OCI-LY7 (cell line): ENCODE measurements around the gene GABARAPL1. TPM values are rescaled to one million over a fixed set of nuclear protein-coding genes. Genes with fewer than 3 reads are reported as not detected.

Experiments used
- BruUV-seq: library from RNA; stranded (reverse); fragments of 400-500 nt; replicated peaks from 2 replicates; lab custom pipeline; 2021; lab: Mats Ljungman, UMichigan
- CTCF ChIA-PET: fragments of 300-600 bp; sonication (Branson Sonifier 250); formaldehyde crosslinking; loops from one replicate; lab custom pipeline; 2022; ENCODE audit warnings: antibody characterized with exemption; ENCODE audit not compliant: unreplicated experiment; lab: Charles Lee
- POLR2A ChIA-PET: fragments of 300-600 bp; sonication (Branson Sonifier 250); formaldehyde crosslinking; loops from one replicate; lab custom pipeline; 2022; ENCODE audit warnings: antibody characterized with exemption; lab: Charles Lee
- DNase-seq: peaks from one replicate; pipeline ENCODE4 v3.0.0-alpha.2; 2015; ENCODE audit warnings: low spot score
- H2AFZ ChIP-seq: fragments of 200-600 bp; sonication (generic), shearing (Covaris generic); 2 replicates; pipeline ENCODE4 v1.6.1; 2014; ENCODE audit warnings: mild to moderate bottlenecking, antibody characterized with exemption, low read length, moderate library complexity
- H3K27ac ChIP-seq: fragments of 200-600 bp; sonication (generic); 2 replicates; pipeline ENCODE4 v1.5.1; 2014; ENCODE audit warnings: mixed run types, low read depth, mild to moderate bottlenecking, moderate library complexity, low read length, inconsistent platforms; ENCODE audit not compliant: poor library complexity, severe bottlenecking
- H3K36me3 ChIP-seq: fragments of 200-600 bp; sonication (generic); 2 replicates; pipeline ENCODE4 v1.6.1; 2014; ENCODE audit warnings: mild to moderate bottlenecking, antibody characterized with exemption, low read length, moderate library complexity, mixed read lengths; ENCODE audit not compliant: insufficient read depth
- H3K4me1 ChIP-seq: fragments of 200-600 bp; sonication (generic); 2 replicates; pipeline ENCODE4 v1.5.1; 2014; ENCODE audit warnings: mild to moderate bottlenecking, low read length; ENCODE audit not compliant: insufficient read depth, poor library complexity, severe bottlenecking
- H3K4me2 ChIP-seq: fragments of 200-600 bp; sonication (generic); 2 replicates; pipeline ENCODE4 v1.6.1; 2014; ENCODE audit warnings: mild to moderate bottlenecking, low read length
- H3K4me3 ChIP-seq: fragments of 200-600 bp; sonication (generic); 2 replicates; pipeline ENCODE4 v1.5.1; 2014; ENCODE audit warnings: mild to moderate bottlenecking, low read depth, low read length; ENCODE audit not compliant: poor library complexity, severe bottlenecking
- H3K79me2 ChIP-seq: fragments of 200-600 bp; sonication (generic); 2 replicates; pipeline ENCODE4 v1.6.1; 2016; ENCODE audit warnings: low read depth, mild to moderate bottlenecking, low read length, moderate library complexity, mixed read lengths; ENCODE audit not compliant: insufficient read depth
- H3K9me2 ChIP-seq: fragments of 200-600 bp; sonication (generic); 2 replicates; pipeline ENCODE4 v1.6.1; 2016; ENCODE audit warnings: mild to moderate bottlenecking, low read length, mixed read lengths; ENCODE audit not compliant: insufficient read depth
- H3K9me3 ChIP-seq: fragments of 200-600 bp; sonication (generic); 2 replicates; pipeline ENCODE4 v1.6.1; 2014; ENCODE audit warnings: mild to moderate bottlenecking, mixed run types, low read length, mixed read lengths
- H4K20me1 ChIP-seq: fragments of 200-600 bp; sonication (generic); 2 replicates; pipeline ENCODE4 v1.6.1; 2014; ENCODE audit warnings: mild to moderate bottlenecking, antibody characterized with exemption, low read length, moderate library complexity, mixed read lengths; ENCODE audit not compliant: insufficient read depth
- EZH2phosphoT487 ChIP-seq: fragments of 200-600 bp; sonication (generic); IDR thresholded peaks from 2 replicates; pipeline ENCODE4 v1.6.1; 2018; ENCODE audit warnings: low read depth, borderline replicate concordance, mild to moderate bottlenecking, mixed run types, antibody characterized with exemption, low read length, moderate library complexity, mixed read lengths
- intact Hi-C: fragments of 100-400 bp; cut with micrococcal nuclease; formaldehyde crosslinking; loops from one replicate; pipeline ENCODE4 v1.10.0; 2022; ENCODE audit not compliant: unreplicated experiment
- total RNA-seq, 2 experiments: library from RNA; depleted of rRNA in 1 of 2; stranded (reverse); fragments of >200 nt in 1 of 2; shearing (Covaris generic) in 1 of 2; gene quantifications; 2 replicates each; pipeline ENCODE4 v1.2.3, GENCODE V29; 2014 to 2022
- TF ChIP-seq, protein P1 (sequence below): fragments of 200-600 bp; sonication (generic); conservative IDR thresholded peaks from 2 replicates; pipeline ENCODE4 v1.5.1; 2014; ENCODE audit warnings: mild to moderate bottlenecking, antibody characterized with exemption, low read length, moderate library complexity, mixed read lengths

Gene GABARAPL1
- total RNA-seq, 2 experiments from 2014 or later = 34.2 to 52.4 TPM

DNA sequence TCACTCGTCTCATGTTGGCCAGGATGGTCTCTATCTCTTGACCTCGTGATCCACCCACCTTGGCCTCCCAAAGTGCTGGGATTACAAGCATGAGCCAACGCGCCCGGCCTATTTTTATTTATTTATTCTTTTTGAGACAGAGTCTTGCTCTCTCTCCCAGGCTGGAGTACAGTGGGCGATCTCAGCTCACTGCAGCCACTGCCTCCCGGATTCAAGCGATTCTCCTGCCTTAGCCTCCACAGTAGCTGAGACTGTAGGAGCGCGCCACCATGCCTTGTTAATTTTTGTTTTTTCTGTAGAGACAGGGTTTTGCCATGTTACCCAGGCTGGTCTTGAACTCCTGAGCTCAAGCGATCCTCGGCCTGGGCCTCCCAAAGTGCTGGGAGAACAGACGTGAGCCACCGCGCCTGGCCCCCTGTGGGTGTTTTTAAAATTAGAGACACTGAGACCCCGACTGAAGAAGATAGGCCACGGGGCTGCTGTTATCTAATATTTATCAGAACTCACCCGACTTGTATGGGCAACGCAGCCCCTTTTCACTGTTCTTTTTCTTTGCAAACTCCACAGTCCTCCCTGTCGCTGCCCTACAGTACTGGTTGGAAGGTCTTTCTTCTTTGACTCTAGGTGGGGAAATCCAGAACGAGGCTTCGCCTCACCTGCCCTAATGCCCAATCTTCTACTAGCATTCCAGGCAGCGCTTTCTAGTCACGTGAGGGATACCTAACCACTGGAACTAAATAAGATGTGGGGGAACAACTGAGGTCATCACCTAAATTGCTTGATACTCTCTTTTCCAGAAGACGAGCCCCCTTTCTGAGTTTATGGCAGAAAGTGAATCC lies 1.4 kb upstream of the GABARAPL1 start:
- peaks cover 36% of the 10 kb centered on the region for H3K79me2 ChIP-seq
- H4K20me1 ChIP-seq = no peaks in the 10 kb centered on the region
- H3K4me1 ChIP-seq = peaks cover 24% of the 10 kb centered on the region
- H2AFZ ChIP-seq = no peak overlapping the region
- CTCF ChIA-PET = no interaction called here
- H3K4me2 ChIP-seq = no peak overlapping the region
- no peaks in the 10 kb centered on the region for H3K9me3 ChIP-seq
- no peaks in the 10 kb centered on the region for H3K9me2 ChIP-seq
- H3K27ac ChIP-seq = no peak overlapping the region
- TF ChIP-seq, protein P1, sequence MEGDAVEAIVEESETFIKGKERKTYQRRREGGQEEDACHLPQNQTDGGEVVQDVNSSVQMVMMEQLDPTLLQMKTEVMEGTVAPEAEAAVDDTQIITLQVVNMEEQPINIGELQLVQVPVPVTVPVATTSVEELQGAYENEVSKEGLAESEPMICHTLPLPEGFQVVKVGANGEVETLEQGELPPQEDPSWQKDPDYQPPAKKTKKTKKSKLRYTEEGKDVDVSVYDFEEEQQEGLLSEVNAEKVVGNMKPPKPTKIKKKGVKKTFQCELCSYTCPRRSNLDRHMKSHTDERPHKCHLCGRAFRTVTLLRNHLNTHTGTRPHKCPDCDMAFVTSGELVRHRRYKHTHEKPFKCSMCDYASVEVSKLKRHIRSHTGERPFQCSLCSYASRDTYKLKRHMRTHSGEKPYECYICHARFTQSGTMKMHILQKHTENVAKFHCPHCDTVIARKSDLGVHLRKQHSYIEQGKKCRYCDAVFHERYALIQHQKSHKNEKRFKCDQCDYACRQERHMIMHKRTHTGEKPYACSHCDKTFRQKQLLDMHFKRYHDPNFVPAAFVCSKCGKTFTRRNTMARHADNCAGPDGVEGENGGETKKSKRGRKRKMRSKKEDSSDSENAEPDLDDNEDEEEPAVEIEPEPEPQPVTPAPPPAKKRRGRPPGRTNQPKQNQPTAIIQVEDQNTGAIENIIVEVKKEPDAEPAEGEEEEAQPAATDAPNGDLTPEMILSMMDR = no peak
- TF ChIP-seq EZH2phosphoT487 = no peak
- H3K4me3 ChIP-seq = no peak overlapping the region
- peaks cover 19% of the 10 kb centered on the region; the same call in 1 of the 2 replicates for H3K36me3 ChIP-seq
- POLR2A ChIA-PET = interaction anchor here (0.6 to 0.9 kb wide), 3 partner anchors 10 to 27 kb away, joined by 3 to 7 read pairs (median 3); no protein-coding TSS in a partner anchor
- BruUV-seq = no TSS peak
- DNase-seq = no peak
- intact Hi-C loops = loop anchor here (5.0 kb wide), 1 partner anchor 1811 kb away; no protein-coding TSS in a partner anchor

DNA sequence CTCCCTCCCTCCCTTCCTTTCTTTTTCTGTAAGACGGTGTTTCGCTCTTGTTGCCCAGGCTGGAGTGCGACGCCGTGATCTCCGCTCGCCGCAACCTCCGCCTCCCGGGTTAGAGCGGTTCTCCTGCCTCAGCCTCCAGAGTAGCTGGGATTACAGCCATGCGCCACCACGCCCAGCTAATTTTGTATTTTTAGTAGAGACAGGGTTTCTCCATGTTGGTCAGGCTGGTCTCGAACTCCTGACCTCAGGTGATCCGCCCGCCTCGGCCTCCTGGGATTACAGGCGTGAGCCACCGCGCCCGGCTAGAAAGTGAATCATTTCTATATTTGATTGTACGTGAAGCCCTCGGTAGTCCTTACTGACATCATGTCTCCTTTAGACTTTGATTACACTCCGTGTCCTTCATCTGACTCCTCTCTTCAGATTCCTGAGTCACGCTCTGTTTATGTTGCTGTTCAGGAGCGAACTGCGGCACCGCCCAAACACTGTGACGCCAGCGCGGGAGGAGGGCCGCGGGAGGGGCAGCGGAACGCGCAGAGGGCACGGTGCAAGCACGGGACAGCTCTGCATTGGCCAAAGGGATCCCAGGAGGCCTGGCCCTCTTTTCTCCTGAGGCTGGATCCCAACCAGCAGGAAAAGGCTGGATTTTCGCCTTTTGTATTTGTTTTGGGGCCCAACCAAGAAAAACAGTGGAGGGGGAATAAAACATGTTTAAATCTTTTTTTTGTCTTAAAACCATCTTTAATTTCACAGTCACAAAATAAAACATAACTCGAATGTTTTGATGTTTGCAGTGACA lies 538 bp upstream of the GABARAPL1 start:
- no peak for TF ChIP-seq EZH2phosphoT487
- TF ChIP-seq, protein P1 = no peak
- Histone ChIP-seq H2AFZ (peak overlapping the region; percentile 68), H3K79me2 (peaks cover 44% of the 10 kb centered on the region), H3K9me3 (no peaks in the 10 kb centered on the region), H3K4me3 (peak overlapping the region; percentile 98), H3K4me1 (peaks cover 22% of the 10 kb centered on the region), H3K36me3 (peaks cover 27% of the 10 kb centered on the region), H3K4me2 (peak overlapping the region; percentile 78), H4K20me1 (no peaks in the 10 kb centered on the region), H3K27ac (peak overlapping the region; percentile 86), H3K9me2 (no peaks in the 10 kb centered on the region)
- POLR2A ChIA-PET = interaction anchor here (0.5 to 5.9 kb wide), 6 partner anchors 9 to 75 kb away, joined by 3 to 59 read pairs (median 4); no protein-coding TSS in a partner anchor
- CTCF ChIA-PET = no interaction called here
- no TSS peak for BruUV-seq
- DNase-seq = peak; percentile 72
- intact Hi-C loops = loop anchor here (2.0 to 5.0 kb wide), 2 partner anchors 563 to 1810 kb away; no protein-coding TSS in a partner anchor
